NCI-H2081 treated with DMSO at 0.1 percent for 48 hours (cell line): ENCODE data around the gene TAF1.
"Not testable (repeated sequence)": the region's sequence is repeated elsewhere in the genome, so short reads cannot be mapped to it uniquely, and the experiment has no call there.

Experiments used
- DNase-seq: peaks from one replicate; lab custom pipeline; 2025; lab: John Stamatoyannopoulos, UW

The TAF1 gene

DNA sequence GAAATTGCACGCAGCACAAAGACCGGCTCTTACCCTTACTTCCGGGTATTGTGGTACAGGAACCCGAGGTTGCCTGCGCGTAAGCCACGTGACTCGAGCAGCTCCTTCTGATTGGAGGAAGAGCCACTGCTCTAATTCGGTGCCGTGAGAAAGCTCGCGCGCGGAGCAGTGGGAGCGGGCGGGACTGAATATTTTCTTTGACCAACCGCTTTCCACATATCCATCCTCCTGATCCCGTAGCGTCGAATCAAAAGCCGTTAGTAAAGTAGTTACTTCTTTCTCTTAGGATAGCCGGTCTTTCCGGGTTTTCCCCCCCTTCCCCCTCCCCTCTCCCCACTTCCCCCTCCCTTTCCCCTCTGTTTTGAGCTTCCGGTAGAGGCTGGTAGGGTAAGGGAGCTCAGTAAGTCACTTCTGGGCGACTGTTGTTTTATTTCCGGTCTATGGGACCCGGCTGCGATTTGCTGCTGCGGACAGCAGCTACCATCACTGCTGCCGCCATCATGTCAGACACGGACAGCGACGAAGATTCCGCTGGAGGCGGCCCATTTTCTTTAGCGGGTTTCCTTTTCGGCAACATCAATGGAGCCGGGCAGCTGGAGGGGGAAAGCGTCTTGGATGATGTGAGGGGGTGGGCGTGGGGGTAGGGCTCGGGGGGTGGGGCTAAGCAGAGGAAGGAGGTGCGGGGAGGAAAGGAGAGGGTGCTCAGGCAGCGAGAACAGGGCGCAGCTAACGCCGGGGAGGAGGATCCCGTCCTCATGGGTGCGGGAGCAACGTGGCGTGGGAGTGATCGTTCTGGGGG lies at the start of gene TAF1:
TSS of gene TAF1 (plus strand) at position 483 of the 799 bp plus-strand sequence. CDS start at position 501, 18 bp downstream.
- DNase-seq: peak; percentile 95

DNA sequence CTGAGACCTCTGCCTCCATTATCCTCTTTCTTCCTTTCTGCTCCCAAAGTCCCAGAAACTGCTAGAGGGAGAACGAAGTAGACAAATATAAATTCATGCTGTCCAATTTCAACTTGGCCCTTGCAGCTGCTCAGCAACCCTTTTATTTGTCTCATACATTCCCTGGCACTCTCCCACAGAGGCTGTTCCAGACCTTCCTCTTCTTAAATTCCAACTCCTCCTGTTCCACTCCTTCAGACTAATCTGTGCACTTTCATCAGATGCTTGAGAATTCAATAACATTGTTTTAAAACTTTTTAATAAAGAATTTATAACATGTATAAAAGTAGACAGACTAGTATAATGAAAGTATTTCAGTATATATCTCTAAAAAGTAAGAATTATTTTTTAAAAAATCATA lies 49.2 kb upstream of the TAF1 start:
- DNase-seq: not testable (repeated sequence)

- no peak for DNase-seq
These were observed 46.0 kb upstream of the TAF1 start for GRCh38 chrX:71320126-71320525.

DNA sequence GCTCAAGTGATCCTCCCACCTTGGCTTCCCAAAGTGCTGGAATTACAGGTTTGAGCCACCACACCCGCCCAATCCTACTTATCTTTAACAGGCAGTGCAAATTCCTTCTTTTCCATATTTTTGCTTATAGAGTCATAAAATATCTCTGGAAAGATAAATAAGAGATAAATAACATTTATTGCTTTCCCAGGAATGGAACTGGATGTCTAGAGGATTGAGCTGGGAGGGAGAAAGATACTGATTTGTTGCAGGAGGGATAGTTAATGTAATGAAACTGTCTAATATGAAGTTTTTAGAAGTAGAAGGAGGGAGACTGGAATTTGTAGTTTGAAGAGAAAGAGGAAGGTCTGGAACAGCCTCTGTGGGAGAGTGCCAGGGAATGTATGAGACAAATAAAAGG lies 44.4 kb upstream of the TAF1 start:
- no peak for DNase-seq

DNA sequence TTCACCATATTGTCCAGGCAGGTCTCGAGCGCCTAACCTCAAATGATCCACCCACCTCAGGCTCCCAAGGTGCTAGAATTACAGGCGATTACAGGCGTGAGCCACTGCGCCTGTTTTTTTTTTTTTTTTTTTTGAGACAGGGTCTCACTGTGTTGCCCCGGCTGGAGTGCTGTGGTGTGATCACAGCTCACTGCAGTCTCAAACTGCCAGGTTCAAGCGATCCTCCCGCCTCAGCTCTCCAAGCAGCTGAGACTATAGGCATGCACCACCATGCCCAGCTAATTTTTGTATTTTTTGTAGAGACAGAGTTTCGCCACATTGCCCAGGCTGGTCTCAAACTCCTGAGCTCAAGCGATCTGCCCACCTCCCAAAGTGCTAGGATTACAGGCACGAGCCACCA lies 41.7 kb upstream of the TAF1 start:
- not testable (repeated sequence) for DNase-seq

DNA sequence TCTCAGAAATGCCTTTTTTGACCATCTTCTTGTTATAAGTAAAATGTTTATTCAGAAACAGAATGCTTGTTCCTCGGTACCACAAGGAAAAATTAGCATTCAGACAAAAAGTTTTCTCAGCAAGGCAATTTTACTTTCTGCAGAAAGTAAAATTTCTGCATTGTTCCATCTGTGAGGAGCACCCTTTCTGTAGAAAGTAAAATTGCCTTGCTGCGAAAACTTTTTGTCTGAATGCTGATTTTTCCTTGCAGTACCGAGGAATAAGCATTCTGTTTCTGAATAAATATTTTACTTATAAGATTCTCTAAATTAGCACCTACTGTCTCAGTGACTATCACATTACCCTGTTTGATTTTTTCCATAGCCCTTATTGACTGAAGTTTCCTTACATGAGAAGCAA lies 39.8 kb upstream of the TAF1 start:
- DNase-seq: no peak

GRCh38 chrX:71349151-71349665 lies 16.9 kb upstream of the TAF1 start:
- DNase-seq: not testable (repeated sequence)

GRCh38 chrX:71349867-71350266 lies 16.3 kb upstream of the TAF1 start:
- DNase-seq: not testable (repeated sequence)

GRCh38 chrX:71352439-71352838 lies 13.7 kb upstream of the TAF1 start:
- not testable (repeated sequence) for DNase-seq

DNA sequence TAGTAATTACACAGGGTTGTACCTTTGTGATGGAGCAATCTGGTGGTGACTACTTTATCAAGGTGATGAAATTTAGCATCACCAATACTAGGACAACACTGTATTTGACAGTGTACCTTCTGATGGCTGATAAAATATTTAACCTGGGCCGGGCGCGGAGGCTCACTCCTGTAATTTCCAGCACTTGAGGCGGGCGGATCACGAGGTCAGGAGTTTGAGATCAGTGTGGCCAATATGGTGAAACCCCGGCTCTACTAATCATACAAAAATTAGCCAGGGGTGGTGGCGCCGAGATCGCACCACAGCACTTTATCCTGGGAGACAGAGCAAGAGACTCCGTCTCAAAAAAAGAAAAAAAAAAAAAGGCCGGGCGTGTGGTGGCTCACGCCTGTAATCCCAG lies 1.9 kb upstream of the TAF1 start:
- DNase-seq: no peak

DNA sequence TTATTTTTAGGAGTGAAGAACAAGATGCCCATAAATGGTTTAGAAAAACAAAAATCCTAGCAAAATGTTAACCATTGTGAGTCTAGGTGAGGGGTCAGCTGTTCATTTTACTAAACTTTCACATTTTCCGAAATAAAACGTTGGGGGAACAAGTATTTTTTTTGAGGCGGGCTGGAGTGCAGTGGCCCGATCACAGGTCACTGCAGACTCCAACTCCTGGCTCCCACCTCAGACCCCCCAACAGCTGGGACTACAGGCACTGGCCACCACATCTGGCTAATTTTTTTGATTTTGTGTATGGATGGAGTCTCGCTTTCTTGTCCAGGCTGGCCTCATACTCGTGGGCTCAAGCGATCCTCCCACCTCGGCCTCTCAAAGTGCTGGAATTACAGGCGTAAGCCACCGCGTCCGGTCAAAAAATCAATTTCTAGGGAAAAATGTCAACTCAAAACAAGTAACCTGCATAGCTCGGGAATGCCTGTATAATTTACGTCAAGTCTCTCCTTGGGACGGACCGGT lies 742 bp upstream of the TAF1 start:
- DNase-seq: no peak

GRCh38 chrX:71366674-71367256 lies 608 bp downstream of the TAF1 start:
- DNase-seq: no peak

- no peak for DNase-seq
These were observed 1.2 kb downstream of the TAF1 start for GRCh38 chrX:71367396-71367795.

GRCh38 chrX:71372388-71372787 lies 6.2 kb downstream of the TAF1 start:
- DNase-seq: no peak

DNA sequence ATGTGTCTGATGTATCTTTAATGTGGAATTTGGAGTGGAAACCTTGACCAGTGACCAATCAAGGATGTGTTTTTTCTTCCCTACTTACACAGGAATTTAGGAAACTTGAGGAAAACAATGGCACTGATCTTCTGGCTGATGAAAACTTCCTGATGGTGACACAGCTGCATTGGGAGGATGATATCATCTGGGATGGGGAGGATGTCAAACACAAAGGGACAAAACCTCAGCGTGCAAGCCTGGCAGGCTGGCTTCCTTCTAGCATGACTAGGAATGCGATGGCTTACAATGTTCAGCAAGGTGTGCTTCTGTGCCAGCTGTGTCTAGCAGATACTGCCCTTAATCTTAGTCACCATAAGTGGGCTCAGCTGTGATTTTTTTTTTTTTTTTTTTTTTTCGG lies 12.6 kb downstream of the TAF1 start:
- DNase-seq: no peak

DNA sequence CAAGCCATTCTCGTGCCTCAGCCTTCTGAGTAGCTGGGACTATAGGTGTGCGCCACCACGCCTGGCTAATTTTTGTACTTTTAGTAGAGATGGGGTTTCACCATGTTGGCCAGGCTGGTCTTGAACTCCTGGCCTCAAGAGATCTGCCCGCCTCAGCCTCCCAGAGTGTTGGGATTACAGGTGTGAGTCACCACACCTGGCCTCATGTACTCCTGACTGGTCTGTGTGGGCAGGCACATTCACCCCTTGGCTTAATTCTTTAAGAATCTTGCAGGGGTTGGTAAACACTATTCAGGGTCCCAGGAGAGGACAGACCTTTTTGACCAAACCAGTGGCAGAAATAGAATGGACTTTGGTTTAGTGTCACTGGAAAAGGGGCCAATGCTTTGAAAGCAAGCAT lies 25.6 kb downstream of the TAF1 start:
- DNase-seq: not testable (repeated sequence)

DNA sequence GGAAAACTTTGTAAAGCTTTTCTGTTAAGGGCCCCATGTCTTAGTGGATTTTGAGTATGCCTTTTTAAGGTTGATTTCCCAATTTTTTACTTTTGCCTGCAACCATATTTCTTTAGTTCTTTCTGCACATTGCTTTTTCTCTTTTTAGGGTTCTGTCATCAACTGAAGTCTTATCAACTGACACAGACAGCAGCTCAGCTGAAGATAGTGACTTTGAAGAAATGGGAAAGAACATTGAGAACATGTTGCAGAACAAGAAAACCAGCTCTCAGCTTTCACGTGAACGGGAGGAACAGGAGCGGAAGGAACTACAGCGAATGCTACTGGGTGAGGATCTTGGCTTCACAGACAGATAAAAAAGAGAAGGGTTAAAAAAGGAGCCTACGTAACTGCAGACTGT lies 27.8 kb downstream of the TAF1 start:
- DNase-seq: no peak

DNA sequence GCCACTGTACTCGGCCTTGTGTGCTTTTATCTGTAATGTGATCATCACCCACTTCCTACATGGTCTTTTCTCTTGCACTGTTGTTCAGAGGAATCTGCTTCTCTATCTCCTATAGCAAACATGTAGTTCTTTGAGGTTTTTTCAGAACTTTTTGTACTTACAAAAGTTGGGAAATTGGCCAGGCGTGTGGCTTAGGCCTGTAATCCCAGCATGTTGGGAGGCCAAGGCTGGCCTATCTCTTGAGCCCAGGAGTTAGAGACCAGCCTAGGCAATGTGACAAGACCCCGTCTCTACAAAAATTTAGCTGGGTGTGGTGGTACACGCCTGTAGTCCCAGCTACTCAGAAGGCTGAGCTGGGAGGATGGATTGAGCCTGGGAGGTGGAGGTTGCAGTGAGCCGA lies 30.4 kb downstream of the TAF1 start:
- DNase-seq: no peak

DNA sequence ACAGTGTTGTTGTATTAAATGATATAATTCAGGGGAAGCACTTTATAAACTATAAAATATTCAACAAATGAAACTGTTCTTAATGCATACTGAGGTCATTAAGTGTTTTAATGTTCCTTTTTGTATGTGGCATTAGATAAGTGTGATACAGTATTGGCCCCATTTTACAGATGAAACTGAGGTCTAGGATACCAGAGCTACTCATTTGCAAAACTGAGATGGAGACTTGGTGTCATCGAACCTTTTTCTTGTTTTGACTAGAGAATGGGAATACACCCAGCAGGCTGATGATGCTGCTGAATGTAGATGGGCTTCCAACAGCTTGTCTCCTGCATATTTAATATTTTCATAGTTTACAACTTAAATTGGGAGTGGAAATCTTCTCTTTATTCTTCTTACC lies 34.6 kb downstream of the TAF1 start:
- DNase-seq: no peak

DNA sequence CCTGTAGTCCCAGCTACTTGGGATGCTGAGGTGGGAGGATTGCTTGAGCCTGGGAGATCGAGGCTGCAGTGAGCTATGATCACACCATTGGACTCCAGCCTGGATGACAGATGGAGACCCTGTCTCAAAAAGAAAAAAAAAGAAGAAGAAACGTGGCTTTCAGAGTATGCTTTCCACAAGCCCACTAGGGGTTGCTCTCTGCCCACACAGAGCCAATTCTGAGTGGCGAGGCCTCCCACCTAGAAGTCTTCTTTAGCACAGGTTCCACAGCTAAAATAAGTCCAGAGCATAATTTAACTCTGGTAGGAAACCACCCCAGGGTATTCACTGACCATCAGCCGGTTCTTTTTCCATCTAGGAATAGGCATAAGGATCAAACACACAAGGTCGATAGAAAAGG lies 50.1 kb downstream of the TAF1 start:
- not testable (repeated sequence) for DNase-seq

- DNase-seq: no peak
These were observed 54.5 kb downstream of the TAF1 start for GRCh38 chrX:71420686-71421085.

DNA sequence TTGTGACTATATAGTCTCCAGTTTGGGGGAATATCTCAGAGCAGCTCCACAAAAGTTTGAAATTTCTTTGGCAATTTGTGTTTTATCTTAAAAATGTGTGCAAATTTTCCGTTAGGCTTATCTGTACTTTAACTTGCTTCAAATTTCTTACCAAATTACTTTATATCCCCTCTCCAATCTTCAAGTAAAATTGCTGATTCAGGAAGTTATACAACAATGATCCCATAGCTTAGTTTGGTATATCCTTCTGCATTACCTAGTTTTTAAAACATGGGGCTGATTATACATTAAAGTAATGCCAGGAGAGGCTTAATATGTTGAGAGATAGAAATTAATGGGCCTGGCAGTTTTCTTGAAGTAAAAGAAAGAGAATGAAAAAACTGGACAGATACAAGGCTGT lies 66.6 kb downstream of the TAF1 start:
- DNase-seq: no peak

GRCh38 chrX:71438750-71439149 lies 72.6 kb downstream of the TAF1 start:
- DNase-seq: no peak
